ENCODE measurements around the gene COQ9. TPM values are rescaled to one million over a fixed set of nuclear protein-coding genes. Genes with fewer than 3 reads are reported as not detected.
A peak's percentile ranks its signal among the peaks of the same experiment; 100 is the strongest.

COQ9 gene
- total RNA-seq, 1 donor from 2014 or later = 34.1 TPM

- intact Hi-C loops (cut with micrococcal nuclease) = loop anchor here (1.0 to 5.0 kb wide), 4 partner anchors 43 to 261 kb away; partner anchors contain the start of gene KATNB1
- H3K9me3 Mint-ChIP-seq = no peaks in the 10 kb centered on the region
- no peak overlapping the region for H3K27ac Mint-ChIP-seq
- ChIA-PET CTCF (interaction anchor here (1.0 to 2.0 kb wide), 2 partner anchors 42 to 172 kb away, joined by 3 to 4 read pairs; no protein-coding TSS in a partner anchor), POLR2A (no interaction called here)
- TF ChIP-seq CTCF (IDR thresholded peaks at IDR 0.05) = no peak
- no peak overlapping the region for H3K4me3 Mint-ChIP-seq
- peaks cover 5% of the 10 kb centered on the region for H3K36me3 Mint-ChIP-seq (ENCODE audit: low read depth)
- H3K4me1 Mint-ChIP-seq = peaks cover 40% of the 10 kb centered on the region
- no peak for DNase-seq
- H3K27me3 Mint-ChIP-seq = peaks cover 10% of the 10 kb centered on the region
- no peak for ATAC-seq (ENCODE audit: low read depth)
Observed at GRCh38 chr16:57476546-57477410, 29.5 kb downstream of the COQ9 start.

- intact Hi-C loops (cut with micrococcal nuclease) = loop anchor here (2.0 to 5.0 kb wide), 4 partner anchors 15 to 260 kb away; partner anchors contain the start of genes KATNB1 and POLR2C
- no peak for DNase-seq
Observed at GRCh38 chr16:57477531-57478202, 30.4 kb downstream of the COQ9 start.

GRCh38 chr16:57478396-57479204 lies 31.3 kb downstream of the COQ9 start:
- Mint-ChIP-seq H3K4me3 (peak overlapping the region; percentile 69), H3K27me3 (peaks cover 10% of the 10 kb centered on the region), H3K36me3 (ENCODE audit: low read depth) (no peaks in the 10 kb centered on the region), H3K9me3 (no peaks in the 10 kb centered on the region), H3K27ac (no peak overlapping the region), H3K4me1 (peaks cover 40% of the 10 kb centered on the region)
- CTCF ChIA-PET = interaction anchor here (1.0 to 1.6 kb wide), 2 partner anchors 22 to 41 kb away, joined by 3 to 8 read pairs; no protein-coding TSS in a partner anchor
- POLR2A ChIA-PET = interaction anchor here (1.0 to 1.4 kb wide), 3 partner anchors 14 to 65 kb away, joined by 3 to 4 read pairs (median 4); partner anchors contain the start of genes CIAPIN1 and COQ9
- no peak for TF ChIP-seq CTCF (IDR thresholded peaks at IDR 0.05)
- ATAC-seq (ENCODE audit: low read depth) (peak; percentile 58), DNase-seq (no peak)
- intact Hi-C loops (cut with micrococcal nuclease) = loop anchor here (2.0 to 5.0 kb wide), 2 partner anchors 16 to 259 kb away; partner anchors contain the start of genes KATNB1 and POLR2C

More at GRCh38 chr16:57477531-57478202, 30.4 kb downstream of the COQ9 start:
- no peak for ATAC-seq (ENCODE audit: low read depth)
- Mint-ChIP-seq H3K4me3 (no peak overlapping the region), H3K36me3 (ENCODE audit: low read depth) (no peaks in the 10 kb centered on the region), H3K4me1 (peaks cover 40% of the 10 kb centered on the region), H3K9me3 (no peaks in the 10 kb centered on the region), H3K27ac (no peak overlapping the region), H3K27me3 (peaks cover 10% of the 10 kb centered on the region)
- no peak for TF ChIP-seq CTCF (IDR thresholded peaks at IDR 0.05)
- ChIA-PET CTCF (interaction anchor here (1.0 to 1.6 kb wide), 2 partner anchors 23 to 42 kb away, joined by 3 to 8 read pairs; no protein-coding TSS in a partner anchor), POLR2A (no interaction called here)

- DNase-seq = no peak
- no peaks in the 10 kb centered on the region for H3K9me3 Mint-ChIP-seq
- peak overlapping the region; percentile 69 for H3K4me3 Mint-ChIP-seq
- intact Hi-C loops (cut with micrococcal nuclease) = loop anchor here (2.0 to 5.0 kb wide), 2 partner anchors 17 to 258 kb away; partner anchors contain the start of genes KATNB1 and POLR2C
- H3K27me3 Mint-ChIP-seq = peaks cover 10% of the 10 kb centered on the region
- no peak for TF ChIP-seq CTCF (IDR thresholded peaks at IDR 0.05)
- peaks cover 40% of the 10 kb centered on the region for H3K4me1 Mint-ChIP-seq
- POLR2A ChIA-PET = interaction anchor here (1.0 to 1.4 kb wide), 3 partner anchors 15 to 64 kb away, joined by 3 to 4 read pairs (median 4); partner anchors contain the start of genes CIAPIN1 and COQ9
- no peak for ATAC-seq (ENCODE audit: low read depth)
- no peaks in the 10 kb centered on the region for H3K36me3 Mint-ChIP-seq (ENCODE audit: low read depth)
- no peak overlapping the region for H3K27ac Mint-ChIP-seq
- CTCF ChIA-PET = interaction anchor here (1.6 kb wide), 1 partner anchor 40 kb away, joined by 8 read pairs; no protein-coding TSS in a partner anchor
Observed at GRCh38 chr16:57479205-57479975, 32.1 kb downstream of the COQ9 start.
